Stomach (tissue), 4 donors: ENCODE data around the gene TNFAIP8L1.

ENCODE experiments used
- CTCF ChIP-seq, 7 experiments: fragments of 450-650 bp in 4 of 7; fragments of 200-600 bp in 3 of 7; sonication (generic) in 3 of 7; IDR thresholded peaks; one replicate each; pipeline ENCODE4 v1.5.1; 2016 to 2019; ENCODE audit warnings: antibody characterized with exemption in 7 of 7, control low read depth in 2 of 7, mild to moderate bottlenecking in 1 of 7
- EP300 ChIP-seq: sonication (generic); formaldehyde crosslinking; IDR thresholded peaks from one replicate; pipeline ENCODE4 v1.6.1; 2017; ENCODE audit warnings: antibody characterized with exemption
- POLR2A ChIP-seq, 4 donors: fragments of 450-650 bp; IDR thresholded peaks; one replicate each; pipeline ENCODE4 v1.6.1; 2016; ENCODE audit warnings: antibody characterized with exemption in 4 of 4, control low read depth in 2 of 4, mild to moderate bottlenecking in 1 of 4, moderate library complexity in 1 of 4
- POLR2AphosphoS5 ChIP-seq, 3 donors: sonication (generic); formaldehyde crosslinking; IDR thresholded peaks; one replicate each; pipeline ENCODE4 v1.6.1; 2016; ENCODE audit warnings: antibody characterized with exemption in 3 of 3

GRCh38 chr19:4678881-4679790 lies 39.8 kb downstream of the TNFAIP8L1 start:
- TF ChIP-seq CTCF (IDR thresholded peaks at IDR 0.05), result no peak
- no peak for TF ChIP-seq POLR2A (IDR thresholded peaks at IDR 0.05)
- TF ChIP-seq EP300, result no peak
- no peak for TF ChIP-seq POLR2AphosphoS5 (IDR thresholded peaks at IDR 0.05)
